Fibroblast of pulmonary artery (primary cell): Measurements from ENCODE around the gene TMEM184B.
A peak's percentile ranks its signal among the peaks of the same experiment; 100 is the strongest.

Experiments
- DNase-seq: peaks from one replicate; pipeline ENCODE4 v3.0.0-alpha.2; 2010; ENCODE audit warnings: low read depth
- H3K4me3 ChIP-seq: replicated peaks from 2 replicates; pipeline ENCODE4 v1.5.1; 2011; ENCODE audit warnings: low read depth, mild to moderate bottlenecking, control low read depth, low read length, moderate library complexity
- CTCF ChIP-seq: IDR thresholded peaks from 2 replicates; pipeline ENCODE4 v1.5.1; 2011; ENCODE audit warnings: mild to moderate bottlenecking, control low read depth, low read length, inconsistent platforms; ENCODE audit errors: missing control alignments

Gene TMEM184B

DNA sequence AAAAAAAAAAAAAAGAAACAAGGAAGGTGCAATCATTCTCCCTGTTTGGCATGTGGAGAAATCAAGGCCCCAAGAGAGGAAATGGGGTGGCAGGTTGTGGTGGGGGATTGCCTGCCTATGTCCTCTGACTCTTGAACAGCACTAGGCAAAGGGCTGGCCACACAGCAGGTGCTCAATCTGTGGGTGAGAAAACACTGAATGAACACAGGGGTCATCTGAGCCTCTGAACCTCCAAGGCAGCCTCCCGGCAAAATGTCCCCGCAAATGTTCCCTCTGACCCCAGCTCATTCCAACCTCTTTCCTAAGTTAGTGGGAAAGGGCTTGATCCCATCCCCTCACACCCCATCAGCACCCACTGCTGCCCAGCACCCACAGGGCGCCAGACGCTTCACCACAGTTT lies 95.8 kb downstream of the TMEM184B start:
- H3K4me3 ChIP-seq, result no peak overlapping the region
- DNase-seq, result no peak
- no peak for TF ChIP-seq CTCF

- no peak overlapping the region for H3K4me3 ChIP-seq
- TF ChIP-seq CTCF, result no peak
- DNase-seq, result peak; percentile 97
Observed at GRCh38 chr22:38176170-38176741, 96.6 kb downstream of the TMEM184B start.

GRCh38 chr22:38175206-38176118 lies 97.3 kb downstream of the TMEM184B start:
- no peak overlapping the region for H3K4me3 ChIP-seq

DNA sequence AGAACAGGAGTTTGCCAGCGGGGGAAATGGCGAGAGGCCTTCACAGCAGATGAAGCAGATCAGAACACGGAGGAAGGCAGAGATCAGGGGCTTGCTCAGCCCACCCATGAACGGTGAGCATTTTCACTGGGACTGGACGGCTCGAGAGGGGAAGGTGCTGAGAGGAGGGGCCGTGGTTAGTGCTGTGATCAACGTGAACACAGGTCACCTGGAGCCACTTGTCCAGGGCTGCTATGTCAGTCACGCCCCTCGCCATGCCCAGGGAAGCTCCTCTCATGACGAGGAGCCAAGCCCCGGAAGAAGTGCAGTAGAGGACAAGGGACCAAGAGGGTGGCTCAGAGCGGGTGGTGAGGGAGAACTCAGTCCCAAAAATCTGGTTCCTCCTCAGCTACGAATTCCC lies 98.2 kb downstream of the TMEM184B start:
- no peak for DNase-seq
- H3K4me3 ChIP-seq, result no peak overlapping the region
- TF ChIP-seq CTCF, result no peak

More at GRCh38 chr22:38175206-38176118, 97.3 kb downstream of the TMEM184B start:
- TF ChIP-seq CTCF, result no peak
- DNase-seq, result no peak

- DNase-seq, result no peak
- H3K4me3 ChIP-seq, result no peak overlapping the region
- TF ChIP-seq CTCF, result no peak
Observed at GRCh38 chr22:38173641-38173906, 99.2 kb downstream of the TMEM184B start.

DNA sequence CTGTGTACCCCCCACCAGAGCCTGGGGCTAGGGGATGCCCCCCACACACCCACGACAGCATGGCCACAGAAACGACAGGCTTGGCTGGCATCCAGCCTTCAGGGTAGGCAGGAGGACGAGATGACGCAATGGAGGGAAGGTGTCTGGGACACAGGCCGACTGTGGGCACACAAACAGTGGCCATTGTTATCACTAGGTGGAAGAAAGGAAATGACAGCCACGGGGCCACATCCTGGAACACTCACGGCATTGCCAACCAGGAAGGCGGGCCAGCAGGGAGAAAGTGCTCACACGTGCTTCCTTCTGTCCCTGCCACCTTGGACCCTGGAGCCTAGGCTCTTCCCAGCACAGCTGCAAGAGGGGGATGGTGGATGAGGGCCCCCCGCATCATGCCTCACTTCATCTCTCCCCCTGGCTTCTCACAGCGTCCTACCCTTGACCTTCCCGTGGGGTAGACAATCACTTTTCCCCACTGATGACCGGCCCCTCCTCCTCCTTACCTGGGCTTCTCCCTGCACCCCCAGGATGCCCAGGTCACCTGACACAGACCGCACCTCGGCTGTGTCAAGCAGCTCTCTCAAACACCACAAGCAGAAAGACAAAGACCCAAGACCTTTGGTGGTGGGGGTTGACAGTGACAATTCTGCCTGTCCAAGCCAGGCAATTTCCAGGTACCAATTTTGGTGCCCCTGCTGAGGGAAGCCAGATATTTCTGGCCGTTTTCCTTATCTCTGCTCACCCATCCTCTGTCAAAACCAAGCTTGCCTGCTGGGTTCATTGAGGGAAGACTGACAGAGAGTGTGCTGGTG lies 99.8 kb downstream of the TMEM184B start:
- no peak for TF ChIP-seq CTCF
- no peak overlapping the region for H3K4me3 ChIP-seq
- peak; percentile 89 for DNase-seq
